Neural cell (in vitro differentiated cells): ENCODE data around the gene GNG4. TPM values are rescaled to one million over a fixed set of nuclear protein-coding genes. Genes with fewer than 3 reads are reported as not detected.

Experiments
- H2AFZ ChIP-seq: fragments of 200-600, 300-800 bp; sonication (generic), shearing (Covaris generic); 2 replicates; pipeline ENCODE4 v1.6.0; 2014; ENCODE audit warnings: low read depth, mild to moderate bottlenecking, antibody characterized with exemption, low read length, moderate library complexity
- H3F3A ChIP-seq: fragments of 200-600 bp; shearing (Covaris generic); 2 replicates; pipeline ENCODE4 v1.6.1; 2016; ENCODE audit warnings: mild to moderate bottlenecking, moderate library complexity, mixed read lengths, antibody characterized with exemption, low read length; ENCODE audit not compliant: insufficient read depth, poor library complexity, severe bottlenecking
- H3K27ac ChIP-seq: fragments of 200-600, 300-800 bp; sonication (generic), shearing (Covaris generic); 2 replicates; pipeline ENCODE4 v1.5.1; 2014; ENCODE audit warnings: mild to moderate bottlenecking, low read length, moderate library complexity
- H3K27me3 ChIP-seq: fragments of 300-800, 200-600 bp; sonication (generic), shearing (Covaris generic); 2 replicates; pipeline ENCODE4 v1.6.0; 2014; ENCODE audit warnings: mild to moderate bottlenecking, low read depth, low read length, moderate library complexity; ENCODE audit not compliant: insufficient read depth
- H3K36me3 ChIP-seq: fragments of 300-800, 200-600 bp; sonication (generic), shearing (Covaris generic); 2 replicates; pipeline ENCODE4 v1.5.1; 2014; ENCODE audit warnings: mild to moderate bottlenecking, antibody characterized with exemption, low read length, moderate library complexity; ENCODE audit not compliant: insufficient read depth
- H3K4me2 ChIP-seq: fragments of 300-800, 200-600 bp; sonication (generic), shearing (Covaris generic); 2 replicates; pipeline ENCODE4 v1.6.0; 2014; ENCODE audit warnings: mild to moderate bottlenecking, low read length
- H3K4me3 ChIP-seq: fragments of 300-800, 200-600 bp; sonication (generic), shearing (Covaris generic); 2 replicates; pipeline ENCODE4 v1.5.1; 2014; ENCODE audit warnings: mild to moderate bottlenecking, low read length, moderate library complexity
- H3K79me2 ChIP-seq: fragments of 200-600 bp; shearing (Covaris generic); replicated peaks from 2 replicates; pipeline ENCODE4 v1.6.0; 2014; ENCODE audit warnings: mild to moderate bottlenecking, low read length, moderate library complexity; ENCODE audit not compliant: insufficient read depth
- H3K9ac ChIP-seq: fragments of 300-800, 200-600 bp; sonication (generic), shearing (Covaris generic); 2 replicates; pipeline ENCODE4 v1.6.1; 2016; ENCODE audit warnings: mild to moderate bottlenecking, low read length, mixed read lengths
- H3K9me2 ChIP-seq: fragments of 200-600 bp; shearing (Covaris generic); 2 replicates; pipeline ENCODE4 v1.6.1; 2016; ENCODE audit warnings: mild to moderate bottlenecking, low read length, mixed read lengths; ENCODE audit not compliant: insufficient read depth
- H3K9me3 ChIP-seq: fragments of 200-600, 300-800 bp; sonication (generic), shearing (Covaris generic); 2 replicates; pipeline ENCODE4 v1.6.1; 2016; ENCODE audit warnings: mild to moderate bottlenecking, mixed run types, low read length, moderate library complexity, mixed read lengths
- H4K20me1 ChIP-seq: fragments of 200-600 bp; shearing (Covaris generic); 2 replicates; pipeline ENCODE4 v1.6.1; 2016; ENCODE audit warnings: mild to moderate bottlenecking, mixed run types; ENCODE audit not compliant: insufficient read depth
- CTCF ChIP-seq: fragments of 450-650 bp; IDR thresholded peaks from 2 replicates; pipeline ENCODE4 v1.5.1; 2014; ENCODE audit warnings: antibody characterized with exemption, mild to moderate bottlenecking, moderate library complexity; ENCODE audit not compliant: poor library complexity, severe bottlenecking
- EP300 ChIP-seq: fragments of 450-650 bp; conservative IDR thresholded peaks from 2 replicates; pipeline ENCODE4 v1.6.1; 2014; ENCODE audit warnings: antibody characterized with exemption, mild to moderate bottlenecking, moderate library complexity; ENCODE audit not compliant: poor library complexity, severe bottlenecking
- EZH2 ChIP-seq: fragments of 200-600, 300-800 bp; shearing (Covaris generic), sonication (generic); IDR thresholded peaks from 2 replicates; pipeline ENCODE4 v1.6.1; 2014; ENCODE audit warnings: antibody characterized with exemption, low read length, borderline replicate concordance, mild to moderate bottlenecking; ENCODE audit not compliant: insufficient read depth, poor library complexity, severe bottlenecking
- MXI1 ChIP-seq: fragments of 450-650 bp; conservative IDR thresholded peaks from 2 replicates; pipeline ENCODE4 v1.6.1; 2014; ENCODE audit warnings: antibody characterized with exemption, mild to moderate bottlenecking; ENCODE audit not compliant: poor library complexity, severe bottlenecking
- POLR2AphosphoS5 ChIP-seq: IDR thresholded peaks from 2 replicates; pipeline ENCODE4 v1.6.1; 2012
- RAD21 ChIP-seq: fragments of 450-650 bp; conservative IDR thresholded peaks from 2 replicates; pipeline ENCODE4 v1.6.1; 2014; ENCODE audit warnings: antibody characterized with exemption, mild to moderate bottlenecking, moderate library complexity
- REST ChIP-seq: IDR thresholded peaks from 2 replicates; pipeline ENCODE4 v1.6.1; 2012; ENCODE audit warnings: borderline replicate concordance
- SMC3 ChIP-seq: fragments of 450-650 bp; conservative IDR thresholded peaks from 2 replicates; pipeline ENCODE4 v1.6.1; 2014; ENCODE audit warnings: antibody characterized with exemption, mild to moderate bottlenecking, moderate library complexity; ENCODE audit not compliant: poor library complexity
- TAF1 ChIP-seq: IDR thresholded peaks from 2 replicates; pipeline ENCODE4 v1.6.1; 2012; ENCODE audit warnings: low read depth
- polyA plus RNA-seq: library from polyadenylated mRNA; depleted of rRNA; stranded (reverse); fragments of >200 nt; gene quantifications from 2 replicates; pipeline ENCODE4 v1.2.3, GENCODE V29; 2014

Gene GNG4
- polyA plus RNA-seq, 1 donor from 2014 or later = 63.2 TPM

- no peak for TF ChIP-seq CTCF
Observed at GRCh38 chr1:235642011-235642942, 7.3 kb downstream of the GNG4 start (continued).

DNA sequence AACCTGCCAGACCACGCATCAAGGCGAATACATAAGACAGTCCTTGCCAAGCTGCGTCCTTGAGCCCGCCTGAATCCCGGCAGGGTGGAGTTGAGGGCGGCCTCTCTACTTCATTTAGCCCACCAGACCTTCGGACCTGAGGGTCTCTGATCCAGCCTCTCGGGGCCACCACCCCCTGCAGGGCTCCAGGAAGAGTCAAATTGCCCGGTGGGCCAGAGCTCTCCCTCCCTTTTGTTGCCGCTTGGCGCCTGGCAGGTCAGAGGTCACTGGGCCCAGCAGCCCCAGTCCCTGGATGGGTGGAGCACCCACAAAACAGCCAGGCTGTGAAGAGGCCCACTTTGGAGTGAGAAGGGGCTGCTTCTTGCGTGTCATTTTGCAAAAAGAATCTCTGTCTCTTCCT lies 9.0 kb downstream of the GNG4 start:
- Histone ChIP-seq H4K20me1 (no peaks in the 10 kb centered on the region), H3K27me3 (no peaks in the 10 kb centered on the region), H3K9me3 (no peaks in the 10 kb centered on the region), H3K9me2 (no peaks in the 10 kb centered on the region), H3K36me3 (no peaks in the 10 kb centered on the region), H2AFZ (no peak overlapping the region), H3K27ac (no peak overlapping the region), H3K4me3 (no peak overlapping the region), H3F3A (no peaks in the 10 kb centered on the region), H3K9ac (no peak overlapping the region), H3K79me2 (peaks cover 41% of the 10 kb centered on the region), H3K4me2 (no peak overlapping the region)
- TF ChIP-seq MXI1 = no peak
- no peak for TF ChIP-seq SMC3
- TF ChIP-seq CTCF = no peak
- TF ChIP-seq EP300 = no peak
- no peak for TF ChIP-seq EZH2
- TF ChIP-seq POLR2AphosphoS5 = no peak
- TF ChIP-seq TAF1 = no peak
- no peak for TF ChIP-seq REST
- TF ChIP-seq RAD21 = no peak
